ENCODE data around the gene CCL18. TPM values are rescaled to one million over a fixed set of nuclear protein-coding genes. Genes with fewer than 3 reads are reported as not detected.

The CCL18 gene
- total and polyA plus RNA-seq, 10 of the 15 experiments (the other 5 are each of a cell fraction or from before 2014, with no cell fraction given), result 0.26 TPM; not detected in 9

DNA sequence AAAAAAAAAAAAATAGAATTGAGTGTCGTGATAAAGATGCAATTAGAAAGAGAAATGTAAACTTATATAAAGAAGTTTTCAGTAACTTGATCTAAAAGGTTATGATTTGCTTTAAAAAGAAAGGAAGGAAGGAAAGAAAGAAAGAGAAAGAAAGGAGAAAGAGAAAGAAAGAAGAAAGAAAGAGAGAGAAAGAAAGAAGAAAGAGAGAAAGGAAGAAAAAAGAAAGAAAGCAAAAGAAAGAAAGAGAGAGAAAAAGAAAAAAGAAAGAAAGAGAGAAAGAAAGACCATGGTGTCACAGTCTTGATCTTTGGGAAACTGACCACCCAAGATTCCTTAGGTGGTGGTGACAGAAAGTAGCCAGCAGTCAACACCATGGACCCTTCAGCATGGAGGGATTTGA is 30.2 kb downstream of the CCL18 start:
- Histone ChIP-seq H3K27ac (ENCODE audit: control insufficient read depth, insufficient read depth) (no peak overlapping the region), H3K79me2 (ENCODE audit: control insufficient read depth, insufficient read depth, low read length) (no peaks in the 10 kb centered on the region), H3K4me3 (no peak overlapping the region), H3K36me3 (ENCODE audit: control insufficient read depth in 2 of 2, insufficient read depth in 2 of 2, low read length in 1 of 2) (no peaks in the 10 kb centered on the region), H3K9me3 (replicated peaks; ENCODE audit: control insufficient read depth, insufficient read depth, low read length) (no peaks in the 10 kb centered on the region), H3K9ac (ENCODE audit: control insufficient read depth, insufficient read depth, low read length) (no peak overlapping the region), H3K4me2 (ENCODE audit: control insufficient read depth, insufficient read depth) (no peak overlapping the region), H2AFZ (ENCODE audit: control insufficient read depth, low read depth, low read length) (no peak overlapping the region), H4K20me1 (ENCODE audit: control insufficient read depth, insufficient read depth) (no peaks in the 10 kb centered on the region), H3K27me3 (replicated peaks in 1 of 2; ENCODE audit: control insufficient read depth in 2 of 2, insufficient read depth in 2 of 2, low read length in 1 of 2) (no peaks in the 10 kb centered on the region), H3K4me1 (ENCODE audit: control insufficient read depth, insufficient read depth, low read length) (peaks cover 41% of the 10 kb centered on the region)
- ChIA-PET CTCF (no interaction called here), POLR2A (no interaction called here), SMC1A (ENCODE audit: uncharacterized antibody, unreplicated experiment) (no interaction called here), RAD21 (ENCODE audit: unreplicated experiment) (no interaction called here)
- no TSS peak for BruUV-seq (replicated peaks)
- in situ Hi-C loops (cut with MboI) (no loop called here), intact Hi-C loops (cut with micrococcal nuclease; ENCODE audit: unreplicated experiment) (loop anchor here (5.0 kb wide), 1 partner anchor 38 kb away; no protein-coding TSS in a partner anchor)
- ATAC-seq (no peak), DNase-seq (ENCODE audit: low read depth, low spot score) (no peak), FAIRE-seq (no peak)
- WGBS (ENCODE audit: insufficient coverage, insufficient replicate concordance, low lambda C conversion rate, missing lambda C conversion rate), result 100% methylated on average over 1 of the region's 1 CpG
- TF ChIP-seq POLR2A (IDR thresholded peaks at IDR 0.05; ENCODE audit: low read depth, low read length) (no peak), NFYA (IDR thresholded peaks at IDR 0.05; ENCODE audit: borderline replicate concordance, low read depth, low read length) (no peak), YY1 (IDR thresholded peaks at IDR 0.05; ENCODE audit: low read depth, low read length) (no peak), MXI1 (IDR thresholded peaks at IDR 0.05; ENCODE audit: low read depth, low read length) (no peak)
- TF ChIP-seq, protein P1, sequence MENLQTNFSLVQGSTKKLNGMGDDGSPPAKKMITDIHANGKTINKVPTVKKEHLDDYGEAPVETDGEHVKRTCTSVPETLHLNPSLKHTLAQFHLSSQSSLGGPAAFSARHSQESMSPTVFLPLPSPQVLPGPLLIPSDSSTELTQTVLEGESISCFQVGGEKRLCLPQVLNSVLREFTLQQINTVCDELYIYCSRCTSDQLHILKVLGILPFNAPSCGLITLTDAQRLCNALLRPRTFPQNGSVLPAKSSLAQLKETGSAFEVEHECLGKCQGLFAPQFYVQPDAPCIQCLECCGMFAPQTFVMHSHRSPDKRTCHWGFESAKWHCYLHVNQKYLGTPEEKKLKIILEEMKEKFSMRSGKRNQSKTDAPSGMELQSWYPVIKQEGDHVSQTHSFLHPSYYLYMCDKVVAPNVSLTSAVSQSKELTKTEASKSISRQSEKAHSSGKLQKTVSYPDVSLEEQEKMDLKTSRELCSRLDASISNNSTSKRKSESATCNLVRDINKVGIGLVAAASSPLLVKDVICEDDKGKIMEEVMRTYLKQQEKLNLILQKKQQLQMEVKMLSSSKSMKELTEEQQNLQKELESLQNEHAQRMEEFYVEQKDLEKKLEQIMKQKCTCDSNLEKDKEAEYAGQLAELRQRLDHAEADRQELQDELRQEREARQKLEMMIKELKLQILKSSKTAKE (IDR thresholded peaks at IDR 0.05; ENCODE audit: low read depth, poor library complexity, severe bottlenecking), result no peak
- TF ChIP-seq, protein P2, sequence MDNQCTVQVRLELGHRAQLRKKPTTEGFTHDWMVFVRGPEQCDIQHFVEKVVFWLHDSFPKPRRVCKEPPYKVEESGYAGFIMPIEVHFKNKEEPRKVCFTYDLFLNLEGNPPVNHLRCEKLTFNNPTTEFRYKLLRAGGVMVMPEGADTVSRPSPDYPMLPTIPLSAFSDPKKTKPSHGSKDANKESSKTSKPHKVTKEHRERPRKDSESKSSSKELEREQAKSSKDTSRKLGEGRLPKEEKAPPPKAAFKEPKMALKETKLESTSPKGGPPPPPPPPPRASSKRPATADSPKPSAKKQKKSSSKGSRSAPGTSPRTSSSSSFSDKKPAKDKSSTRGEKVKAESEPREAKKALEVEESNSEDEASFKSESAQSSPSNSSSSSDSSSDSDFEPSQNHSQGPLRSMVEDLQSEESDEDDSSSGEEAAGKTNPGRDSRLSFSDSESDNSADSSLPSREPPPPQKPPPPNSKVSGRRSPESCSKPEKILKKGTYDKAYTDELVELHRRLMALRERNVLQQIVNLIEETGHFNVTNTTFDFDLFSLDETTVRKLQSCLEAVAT (IDR thresholded peaks at IDR 0.05), result 0 out of 2 replicates have a peak, but pooled peaks have one; percentile 8

All from GM12878 (cell line).